Measurements from ENCODE around the gene VRK2. TPM values are rescaled to one million over a fixed set of nuclear protein-coding genes. Genes with fewer than 3 reads are reported as not detected.
"Not testable (repeated sequence)": the region's sequence is repeated elsewhere in the genome, so short reads cannot be mapped to it uniquely, and the experiment has no call there.

Gene VRK2
- total and polyA plus RNA-seq, 8 donors: 4.7 to 18.1 (median 13.3) TPM

DNA sequence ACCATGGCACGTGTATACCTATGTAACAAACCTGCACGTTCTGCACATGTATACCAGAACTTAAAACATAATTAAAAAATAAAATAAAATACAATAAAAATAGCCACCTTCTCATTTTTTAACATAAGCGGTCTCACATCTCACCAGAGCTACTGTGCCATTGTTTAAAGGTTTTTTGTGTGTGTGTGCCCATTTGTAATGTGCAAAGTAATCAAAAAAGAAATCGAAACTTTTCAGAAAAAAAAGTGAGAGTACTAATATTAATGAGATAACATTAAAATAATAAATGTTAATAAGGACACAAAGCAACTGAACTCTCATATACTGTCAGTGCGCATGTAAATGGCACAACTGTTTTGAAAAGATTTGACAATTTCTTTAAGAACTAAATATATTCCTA, 134.0 kb downstream of the VRK2 start:
- intact Hi-C loops (cut with DNase I): no loop called here
- no peak overlapping the region for H3K27ac ChIP-seq
- no peak for ATAC-seq
- WGBS, 2 donors: 97 to 98% methylated on average over 5 of the region's 5 CpGs
- H3K4me3 ChIP-seq: no peak overlapping the region
- H3K4me1 ChIP-seq: no peaks in the 10 kb centered on the region
- TF ChIP-seq, protein P1, sequence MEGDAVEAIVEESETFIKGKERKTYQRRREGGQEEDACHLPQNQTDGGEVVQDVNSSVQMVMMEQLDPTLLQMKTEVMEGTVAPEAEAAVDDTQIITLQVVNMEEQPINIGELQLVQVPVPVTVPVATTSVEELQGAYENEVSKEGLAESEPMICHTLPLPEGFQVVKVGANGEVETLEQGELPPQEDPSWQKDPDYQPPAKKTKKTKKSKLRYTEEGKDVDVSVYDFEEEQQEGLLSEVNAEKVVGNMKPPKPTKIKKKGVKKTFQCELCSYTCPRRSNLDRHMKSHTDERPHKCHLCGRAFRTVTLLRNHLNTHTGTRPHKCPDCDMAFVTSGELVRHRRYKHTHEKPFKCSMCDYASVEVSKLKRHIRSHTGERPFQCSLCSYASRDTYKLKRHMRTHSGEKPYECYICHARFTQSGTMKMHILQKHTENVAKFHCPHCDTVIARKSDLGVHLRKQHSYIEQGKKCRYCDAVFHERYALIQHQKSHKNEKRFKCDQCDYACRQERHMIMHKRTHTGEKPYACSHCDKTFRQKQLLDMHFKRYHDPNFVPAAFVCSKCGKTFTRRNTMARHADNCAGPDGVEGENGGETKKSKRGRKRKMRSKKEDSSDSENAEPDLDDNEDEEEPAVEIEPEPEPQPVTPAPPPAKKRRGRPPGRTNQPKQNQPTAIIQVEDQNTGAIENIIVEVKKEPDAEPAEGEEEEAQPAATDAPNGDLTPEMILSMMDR (IDR thresholded peaks at IDR 0.05): no peak
- no peaks in the 10 kb centered on the region for H3K27me3 ChIP-seq
- H3K9me3 ChIP-seq: no peaks in the 10 kb centered on the region
- no peak for DNase-seq
- no peak for FAIRE-seq
- H3K36me3 ChIP-seq: no peaks in the 10 kb centered on the region

DNA sequence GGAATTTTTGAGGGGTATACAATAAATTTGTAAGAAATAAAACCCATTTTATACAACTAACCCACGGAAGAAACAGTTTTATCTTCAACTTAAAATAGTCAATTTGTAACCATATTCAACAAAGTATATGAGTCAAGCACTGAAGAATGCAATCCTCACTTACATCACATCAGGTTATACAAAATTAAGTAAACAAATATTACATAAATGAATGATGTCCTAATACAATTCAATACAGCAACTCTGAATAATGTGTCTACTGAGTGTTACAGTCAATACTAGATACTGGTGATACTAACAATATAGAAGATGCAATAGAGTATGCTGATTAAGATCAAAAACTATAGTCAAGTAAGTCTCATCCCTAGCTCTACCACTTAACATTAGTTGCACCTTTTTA, 135.9 kb downstream of the VRK2 start:
- FAIRE-seq: no peak
- TF ChIP-seq, protein P1 (IDR thresholded peaks at IDR 0.05): no peak
- no peak for ATAC-seq
- no peaks in the 10 kb centered on the region for H3K9me3 ChIP-seq
- no peaks in the 10 kb centered on the region for H3K27me3 ChIP-seq
- no peaks in the 10 kb centered on the region for H3K36me3 ChIP-seq
- no peaks in the 10 kb centered on the region for H3K4me1 ChIP-seq
- intact Hi-C loops (cut with DNase I): no loop called here
- no peak overlapping the region for H3K27ac ChIP-seq
- no peak overlapping the region for H3K4me3 ChIP-seq
- DNase-seq: no peak
- 89 to 93% methylated on average over 1 of the region's 1 CpG for WGBS, 2 donors

DNA sequence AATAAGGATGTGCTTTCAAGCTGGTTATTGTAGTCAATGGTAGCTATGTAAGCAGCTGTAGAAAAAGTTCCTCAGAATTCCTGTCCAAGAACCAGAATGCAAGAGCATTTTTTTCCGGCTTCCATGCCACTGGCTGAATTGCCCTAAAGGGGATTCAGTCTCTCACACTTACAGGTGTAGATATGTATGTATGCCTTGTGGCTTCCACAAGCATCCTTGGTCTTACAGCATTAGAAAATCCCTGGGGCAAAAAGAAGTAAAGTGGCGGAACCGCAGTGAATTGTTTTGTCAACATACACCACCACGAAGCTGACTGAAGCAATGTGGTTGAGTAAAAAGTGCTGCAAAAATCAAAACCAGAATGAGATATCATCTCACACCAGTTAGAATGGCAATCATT, 139.9 kb downstream of the VRK2 start:
- ATAC-seq: no peak
- Histone ChIP-seq H3K27me3 (no peaks in the 10 kb centered on the region), H3K36me3 (no peaks in the 10 kb centered on the region), H3K9me3 (no peaks in the 10 kb centered on the region), H3K27ac (no peak overlapping the region), H3K4me3 (no peak overlapping the region), H3K4me1 (no peaks in the 10 kb centered on the region)
- TF ChIP-seq, protein P1 (IDR thresholded peaks at IDR 0.05): no peak
- DNase-seq: no peak
- WGBS, 2 donors: 84 to 85% methylated on average over 4 of the region's 4 CpGs
- intact Hi-C loops (cut with DNase I): no loop called here
- no peak for FAIRE-seq

DNA sequence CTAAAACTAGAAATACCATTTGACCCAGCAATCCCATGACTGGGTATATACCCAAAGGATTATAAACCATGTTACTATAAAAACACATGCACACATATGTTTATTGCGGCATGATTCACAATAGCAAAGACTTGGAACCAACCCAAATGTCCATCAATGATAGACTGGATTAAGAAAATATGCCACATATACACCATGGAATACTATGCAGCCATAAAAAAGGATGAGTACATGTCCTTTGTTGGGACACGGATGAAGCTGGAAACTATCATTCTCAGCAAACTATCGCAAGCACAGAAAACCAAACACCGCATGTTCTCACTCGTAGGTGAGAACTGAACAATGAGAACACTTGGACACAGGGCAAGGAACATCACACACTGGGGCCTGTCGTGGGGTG, 140.4 kb downstream of the VRK2 start:
- H3K27me3 ChIP-seq; H3K9me3 ChIP-seq; ATAC-seq; FAIRE-seq; H3K27ac ChIP-seq; H3K4me1 ChIP-seq; H3K36me3 ChIP-seq; H3K4me3 ChIP-seq; DNase-seq; intact Hi-C loops (cut with DNase I): not testable (repeated sequence)
- 99% methylated on average over 6 of the region's 6 CpGs for WGBS, 2 donors

DNA sequence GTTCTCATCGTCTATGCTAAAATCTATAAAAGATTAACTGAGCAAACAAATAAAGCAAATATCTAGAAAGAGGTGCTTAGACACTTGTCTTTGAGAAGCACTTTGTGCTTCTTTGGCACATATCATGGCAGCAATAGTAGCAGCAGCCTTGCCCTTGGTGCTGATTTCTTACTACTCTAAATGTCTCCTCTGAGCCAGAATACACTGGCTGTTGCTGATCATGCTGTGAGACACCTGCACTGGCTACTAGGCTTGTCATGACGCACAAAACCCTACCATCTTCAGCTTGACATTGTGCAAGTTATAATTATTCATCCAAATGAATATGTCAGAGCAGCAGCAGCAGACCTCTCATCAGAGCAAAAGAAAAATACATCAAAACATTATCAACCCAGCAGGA, 147.9 kb downstream of the VRK2 start:
- Histone ChIP-seq H3K27me3 (no peaks in the 10 kb centered on the region), H3K4me1 (peaks cover 0 to 1% (median 0%) of the 10 kb centered on the region in 3 donors), H3K27ac (no peak overlapping the region), H3K4me3 (no peak overlapping the region), H3K9me3 (no peaks in the 10 kb centered on the region), H3K36me3 (no peaks in the 10 kb centered on the region)
- intact Hi-C loops (cut with DNase I): no loop called here
- TF ChIP-seq, protein P1 (IDR thresholded peaks at IDR 0.05): no peak
- FAIRE-seq (no peak), DNase-seq (no peak), ATAC-seq (no peak)
- WGBS, 2 donors: 46 to 53% methylated on average over 2 of the region's 2 CpGs

DNA sequence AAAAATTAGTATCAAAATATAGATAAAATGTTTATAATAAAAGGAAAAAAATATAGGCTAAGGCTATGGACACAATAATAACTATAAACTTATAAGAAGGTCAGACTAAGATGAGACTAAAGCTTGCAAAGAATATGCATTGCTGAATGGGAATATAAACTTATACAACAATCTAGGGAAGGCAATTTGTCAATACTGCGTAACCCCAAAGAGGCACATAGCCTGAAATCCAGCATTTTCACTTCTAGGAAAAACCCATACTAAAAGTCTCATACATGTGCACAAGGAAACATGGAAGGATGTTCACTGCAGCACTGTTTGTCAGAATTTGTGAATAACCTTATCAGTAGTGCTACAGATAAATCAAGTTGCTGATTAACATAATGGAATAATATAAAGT, 149.1 kb downstream of the VRK2 start:
- Histone ChIP-seq H3K27me3 (no peaks in the 10 kb centered on the region), H3K27ac (no peak overlapping the region), H3K36me3 (no peaks in the 10 kb centered on the region), H3K4me1 (peaks cover 0 to 8% (median 0%) of the 10 kb centered on the region in 3 donors), H3K9me3 (no peaks in the 10 kb centered on the region), H3K4me3 (no peak overlapping the region)
- intact Hi-C loops (cut with DNase I): no loop called here
- FAIRE-seq (no peak), DNase-seq (no peak), ATAC-seq (no peak)
- TF ChIP-seq, protein P1 (IDR thresholded peaks at IDR 0.05): no peak
- 94 to 98% methylated on average over 1 of the region's 1 CpG for WGBS, 2 donors

Measured in pancreas (tissue), 10 donors.